HepG2 (cell line): Measurements from ENCODE around the gene HSP90AB1. TPM values are rescaled to one million over a fixed set of nuclear protein-coding genes. Genes with fewer than 3 reads are reported as not detected.

Experiments
- AKAP8 ChIP-seq: sonication (generic); formaldehyde crosslinking; IDR thresholded peaks from 2 replicates; pipeline ENCODE4 v1.5.1; 2020; ENCODE audit warnings: mild to moderate bottlenecking, missing genetic modification reagents
- DMAP1 ChIP-seq: IDR thresholded peaks from 2 replicates; pipeline ENCODE4 v1.6.1; 2016
- IRF2 ChIP-seq: IDR thresholded peaks from 2 replicates; pipeline ENCODE4 v1.6.1; 2018; ENCODE audit warnings: missing genetic modification reagents, missing compliant biosample characterization
- MIER2 ChIP-seq: IDR thresholded peaks from 2 replicates; pipeline ENCODE4 v1.6.1; 2016; ENCODE audit warnings: missing biosample characterization, missing genetic modification reagents
- MTF1 ChIP-seq: sonication (generic); formaldehyde crosslinking; IDR thresholded peaks from 2 replicates; pipeline ENCODE4 v1.5.0; 2020; ENCODE audit warnings: missing genetic modification reagents
- MYC ChIP-seq: sonication (generic); formaldehyde crosslinking; IDR thresholded peaks from 2 replicates; pipeline ENCODE4 v1.9.0; 2021; ENCODE audit warnings: missing genetic modification reagents, borderline replicate concordance
- NFRKB ChIP-seq: fragments of 450-650 bp; IDR thresholded peaks from 2 replicates; pipeline ENCODE4 v1.6.1; 2017
- RFX5 ChIP-seq: IDR thresholded peaks from 2 replicates; pipeline ENCODE4 v1.6.1; 2011; ENCODE audit warnings: low read depth, low read length, improper control_type of control experiment
- RFXANK ChIP-seq: IDR thresholded peaks from 2 replicates; pipeline ENCODE4 v1.6.1; 2016
- RFXAP ChIP-seq: sonication (generic); formaldehyde crosslinking; IDR thresholded peaks from 2 replicates; pipeline ENCODE4 v1.4.0; 2020; ENCODE audit warnings: missing genetic modification reagents, borderline replicate concordance
- SMAD3 ChIP-seq: sonication (generic); formaldehyde crosslinking; IDR thresholded peaks from 2 replicates; pipeline ENCODE4 v1.4.0; 2020; ENCODE audit warnings: missing genetic modification reagents
- SOX6 ChIP-seq, 2 experiments: fragments of 450-650 bp in 1 of 2; sonication (generic) in 1 of 2; formaldehyde crosslinking in 1 of 2; IDR thresholded peaks; 2 replicates each; pipeline versions ENCODE4 v1.4.0 to v1.6.1; 2017 to 2020; ENCODE audit warnings: antibody characterized with exemption in 1 of 2, mild to moderate bottlenecking in 1 of 2, missing genetic modification reagents in 1 of 2
- SRF ChIP-seq: IDR thresholded peaks from 2 replicates; pipeline ENCODE4 v1.6.1; 2011; ENCODE audit warnings: mild to moderate bottlenecking, low read depth, low read length, moderate library complexity
- TEAD2 ChIP-seq: sonication (generic); formaldehyde crosslinking; IDR thresholded peaks from 2 replicates; pipeline ENCODE4 v1.9.0; 2021; ENCODE audit warnings: missing genetic modification reagents
- ZMYM3 ChIP-seq: sonication (generic); formaldehyde crosslinking; IDR thresholded peaks from 2 replicates; pipeline ENCODE4 v1.5.1; 2020; ENCODE audit warnings: mild to moderate bottlenecking, missing genetic modification reagents
- ZNF263 ChIP-seq: sonication (generic); formaldehyde crosslinking; IDR thresholded peaks from 2 replicates; pipeline ENCODE4 v1.4.0; 2020; ENCODE audit warnings: missing genetic modification reagents
- ZNF264 ChIP-seq: sonication (generic); formaldehyde crosslinking; IDR thresholded peaks from 2 replicates; pipeline ENCODE4 v1.4.0; 2020; ENCODE audit warnings: missing genetic modification reagents
- ZNF460 ChIP-seq: sonication (generic); formaldehyde crosslinking; IDR thresholded peaks from 2 replicates; pipeline ENCODE4 v1.5.1; 2020; ENCODE audit warnings: missing genetic modification reagents, mild to moderate bottlenecking, borderline replicate concordance
- ZNF549 ChIP-seq: sonication (generic); formaldehyde crosslinking; IDR thresholded peaks from 2 replicates; pipeline ENCODE4 v1.5.0; 2020; ENCODE audit warnings: missing genetic modification reagents
- ZNF629 ChIP-seq: sonication (generic); formaldehyde crosslinking; conservative IDR thresholded peaks from 2 replicates; pipeline ENCODE4 v1.5.0; 2020; ENCODE audit warnings: missing genetic modification reagents
- ZNF678 ChIP-seq: sonication (generic); formaldehyde crosslinking; IDR thresholded peaks from 2 replicates; pipeline ENCODE4 v1.4.0; 2020; ENCODE audit warnings: mild to moderate bottlenecking, missing genetic modification reagents
- ZNF816 ChIP-seq: sonication (generic); formaldehyde crosslinking; IDR thresholded peaks from 2 replicates; pipeline ENCODE4 v1.8.0; 2022; ENCODE audit warnings: missing genetic modification reagents, mild to moderate bottlenecking, borderline replicate concordance
- ZNF839 ChIP-seq: sonication (generic); formaldehyde crosslinking; IDR thresholded peaks from 2 replicates; pipeline ENCODE4 v1.4.0; 2020; ENCODE audit warnings: missing genetic modification reagents, mild to moderate bottlenecking, borderline replicate concordance
- ZSCAN12 ChIP-seq: sonication (generic); formaldehyde crosslinking; IDR thresholded peaks from 2 replicates; pipeline ENCODE4 v1.9.0; 2021; ENCODE audit warnings: mild to moderate bottlenecking, missing genetic modification reagents
- ZSCAN20 ChIP-seq: sonication (generic); formaldehyde crosslinking; IDR thresholded peaks from 2 replicates; pipeline ENCODE4 v1.4.0; 2020; ENCODE audit warnings: missing genetic modification reagents, mild to moderate bottlenecking, borderline replicate concordance
- polyA plus RNA-seq, 8 experiments: library from polyadenylated mRNA; depleted of rRNA in 3 of 8; stranded (reverse) in 7 of 8; unstranded in 1 of 8; fragments of >200 nt; fragmentation: Illumina TruSeq in 4 of 8; extraction: Trizol in 4 of 8; gene quantifications; 2 replicates each; pipeline versions ENCODE4 v1.2.1 to v1.2.3, GENCODE V29; 2011 to 2016; ENCODE audit warnings: low read depth in 4 of 8, missing spikeins in 1 of 8, mixed read lengths in 1 of 8; ENCODE audit not compliant: insufficient read depth in 1 of 8
- total RNA-seq, 5 experiments: library from RNA; depleted of rRNA; stranded (reverse); fragments of >200 nt; fragmentation: Illumina TruSeq; extraction: Trizol; gene quantifications; 2 replicates each; pipeline ENCODE4 v1.2.3, GENCODE V29; 2016; ENCODE audit warnings: low read depth in 1 of 5
- TF ChIP-seq, protein P1 (sequence below): sonication (generic); formaldehyde crosslinking; IDR thresholded peaks from 2 replicates; pipeline ENCODE4 v1.4.0; 2020; ENCODE audit warnings: missing genetic modification reagents
- TF ChIP-seq, protein P2 (sequence below): sonication (generic); formaldehyde crosslinking; IDR thresholded peaks from 2 replicates; pipeline ENCODE4 v1.8.0; 2022; ENCODE audit warnings: missing genetic modification reagents, low read depth, mild to moderate bottlenecking, borderline replicate concordance
- TF ChIP-seq, protein P3 (sequence below): sonication (generic); formaldehyde crosslinking; IDR thresholded peaks from 2 replicates; pipeline ENCODE4 v1.4.0; 2020; ENCODE audit warnings: mild to moderate bottlenecking, missing genetic modification reagents
- TF ChIP-seq, protein P4 (sequence below): IDR thresholded peaks from 2 replicates; pipeline ENCODE4 v1.6.1; 2012; ENCODE audit warnings: low read depth, low read length, improper control_type of control experiment

The HSP90AB1 gene
- total and polyA plus RNA-seq, 2 of the 13 experiments (the other 11 are each of a cell fraction or from before 2014, with no cell fraction given), result 1,325 to 1,472 TPM

DNA sequence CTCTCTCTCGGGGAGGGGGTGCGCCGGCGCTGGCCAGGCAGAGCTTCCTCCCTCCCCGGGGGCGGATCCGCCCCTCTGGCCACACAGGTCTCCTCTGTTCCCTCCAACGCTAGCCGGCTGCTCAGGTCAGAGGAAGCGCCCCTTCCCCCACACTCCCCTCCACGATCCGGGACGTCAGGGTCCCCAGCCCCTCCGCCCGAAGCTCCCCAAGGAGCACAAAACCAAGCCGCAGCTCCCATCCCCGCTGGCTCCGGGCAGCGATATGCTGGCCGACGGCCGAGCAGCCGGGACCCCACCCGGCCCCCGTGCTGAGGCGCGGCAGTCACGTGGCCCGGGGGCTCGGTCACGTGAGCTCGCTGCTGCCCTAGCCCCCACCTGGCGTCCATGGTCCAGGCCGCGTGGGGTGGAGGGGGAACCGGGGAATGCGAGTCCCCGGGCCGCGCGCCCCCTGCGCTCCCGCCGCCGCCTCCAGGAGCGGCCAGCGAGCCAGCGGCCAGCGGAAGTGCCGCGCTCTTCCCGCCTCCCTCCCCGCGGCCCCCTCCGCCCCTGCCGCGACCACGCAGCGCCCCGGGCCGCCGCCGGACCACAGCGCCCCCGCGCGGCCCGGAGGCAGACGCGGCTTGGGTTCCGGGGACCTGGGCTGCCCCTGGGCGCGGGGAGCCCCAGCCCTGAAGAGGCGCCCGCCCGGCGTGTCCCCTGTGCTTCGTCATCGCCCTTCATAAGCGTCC lies 10.3 kb downstream of the HSP90AB1 start, which contains the start of gene SLC35B2 (continued):
- TF ChIP-seq TEAD2 (CRISPR knock-in tag), result no peak
- TF ChIP-seq MIER2, result no peak
- peak; percentile 94 for TF ChIP-seq DMAP1 (CRISPR knock-in tag)
- no peak for TF ChIP-seq SRF
- no peak; the same call in 1 of the 2 replicates for TF ChIP-seq AKAP8
- peak; percentile 41; the same call in 1 of the 2 replicates for TF ChIP-seq ZMYM3 (CRISPR knock-in tag)
- TF ChIP-seq ZSCAN12 (CRISPR knock-in tag), result 0 out of 2 replicates have a peak, but pooled peaks have one; percentile 17
- peak; percentile 34; the same call in 1 of the 2 replicates for TF ChIP-seq ZNF264 (CRISPR knock-in tag)
- TF ChIP-seq IRF2, result peak; percentile 83
- no peak for TF ChIP-seq NFRKB
- TF ChIP-seq RFX5, result no peak
- no peak for TF ChIP-seq ZNF678 (CRISPR knock-in tag)
- TF ChIP-seq ZNF816 (CRISPR knock-in tag), result peak; percentile 96; the same call in 1 of the 2 replicates
- TF ChIP-seq ZNF263 (CRISPR knock-in tag), result no peak; the same call in 1 of the 2 replicates
- TF ChIP-seq RFXAP (CRISPR knock-in tag), result peak; percentile 57; the same call in 1 of the 2 replicates
- TF ChIP-seq SOX6 (IDR thresholded peaks at IDR 0.05), result no peak
- TF ChIP-seq SOX6 (CRISPR knock-in tag; IDR thresholded peaks at IDR 0.05), result peak; percentile 77; the same call in 1 of the 2 replicates
- TF ChIP-seq, protein P1, sequence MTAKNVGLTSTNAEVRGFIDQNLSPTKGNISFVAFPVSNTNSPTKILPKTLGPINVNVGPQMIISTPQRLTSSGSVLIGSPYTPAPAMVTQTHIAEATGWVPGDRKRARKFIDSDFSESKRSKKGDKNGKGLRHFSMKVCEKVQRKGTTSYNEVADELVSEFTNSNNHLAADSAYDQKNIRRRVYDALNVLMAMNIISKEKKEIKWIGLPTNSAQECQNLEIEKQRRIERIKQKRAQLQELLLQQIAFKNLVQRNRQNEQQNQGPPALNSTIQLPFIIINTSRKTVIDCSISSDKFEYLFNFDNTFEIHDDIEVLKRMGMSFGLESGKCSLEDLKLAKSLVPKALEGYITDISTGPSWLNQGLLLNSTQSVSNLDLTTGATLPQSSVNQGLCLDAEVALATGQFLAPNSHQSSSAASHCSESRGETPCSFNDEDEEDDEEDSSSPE (CRISPR knock-in tag), result peak; percentile 79
- TF ChIP-seq RFXANK, result peak; percentile 76
- no peak for TF ChIP-seq ZNF629 (CRISPR knock-in tag)
- peak; percentile 71; the same call in 1 of the 2 replicates for TF ChIP-seq SMAD3 (CRISPR knock-in tag)
- TF ChIP-seq MTF1 (CRISPR knock-in tag), result no peak
- TF ChIP-seq ZNF549 (CRISPR knock-in tag), result no peak
- TF ChIP-seq MYC (CRISPR knock-in tag), result peak; percentile 96
- no peak for TF ChIP-seq ZNF460 (CRISPR knock-in tag)
- TF ChIP-seq, protein P2, sequence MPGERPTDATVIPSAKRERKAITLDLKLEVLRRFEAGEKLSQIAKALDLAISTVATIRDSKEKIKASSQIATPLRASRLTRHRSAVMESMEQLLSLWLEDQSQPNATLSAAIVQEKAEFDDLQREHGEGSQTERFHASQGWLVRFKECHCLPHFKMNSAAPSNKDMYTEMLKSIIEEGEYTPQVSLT (CRISPR knock-in tag), result no peak; the same call in 1 of the 2 replicates
- TF ChIP-seq, protein P3, sequence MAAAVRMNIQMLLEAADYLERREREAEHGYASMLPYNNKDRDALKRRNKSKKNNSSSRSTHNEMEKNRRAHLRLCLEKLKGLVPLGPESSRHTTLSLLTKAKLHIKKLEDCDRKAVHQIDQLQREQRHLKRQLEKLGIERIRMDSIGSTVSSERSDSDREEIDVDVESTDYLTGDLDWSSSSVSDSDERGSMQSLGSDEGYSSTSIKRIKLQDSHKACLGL, result peak; percentile 97
- 0 out of 2 replicates have a peak, but pooled peaks have one; percentile 42 for TF ChIP-seq ZSCAN20
- peak; percentile 61; the same call in 1 of the 2 replicates for TF ChIP-seq ZNF839
- TF ChIP-seq, protein P4, sequence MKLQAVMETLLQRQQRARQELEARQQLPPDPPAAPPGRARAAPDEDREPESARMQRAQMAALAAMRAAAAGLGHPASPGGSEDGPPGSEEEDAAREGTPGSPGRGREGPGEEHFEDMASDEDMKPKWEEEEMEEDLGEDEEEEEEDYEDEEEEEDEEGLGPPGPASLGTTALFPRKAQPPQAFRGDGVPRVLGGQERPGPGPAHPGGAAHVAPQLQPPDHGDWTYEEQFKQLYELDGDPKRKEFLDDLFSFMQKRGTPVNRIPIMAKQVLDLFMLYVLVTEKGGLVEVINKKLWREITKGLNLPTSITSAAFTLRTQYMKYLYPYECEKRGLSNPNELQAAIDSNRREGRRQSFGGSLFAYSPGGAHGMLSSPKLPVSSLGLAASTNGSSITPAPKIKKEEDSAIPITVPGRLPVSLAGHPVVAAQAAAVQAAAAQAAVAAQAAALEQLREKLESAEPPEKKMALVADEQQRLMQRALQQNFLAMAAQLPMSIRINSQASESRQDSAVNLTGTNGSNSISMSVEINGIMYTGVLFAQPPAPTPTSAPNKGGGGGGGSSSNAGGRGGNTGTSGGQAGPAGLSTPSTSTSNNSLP, result no peak
